ENCODE data around the gene FAM53C.
"Not testable (repeated sequence)": the region's sequence is repeated elsewhere in the genome, so short reads cannot be mapped to it uniquely, and the experiment has no call there.

FAM53C gene

GRCh38 chr5:138389911-138390310 lies 51.8 kb downstream of the FAM53C start:
- H3K9me3 Mint-ChIP-seq; DNase-seq (ENCODE audit: low spot score in 2 of 2); H3K4me3 Mint-ChIP-seq; ATAC-seq (ENCODE audit: low read depth); H3K4me1 Mint-ChIP-seq; H3K27ac Mint-ChIP-seq; H3K27me3 Mint-ChIP-seq: not testable (repeated sequence)
- peaks cover 29% of the 10 kb centered on the region for H3K36me3 Mint-ChIP-seq

- H3K27ac Mint-ChIP-seq: no peak overlapping the region
- H3K27me3 Mint-ChIP-seq: no peaks in the 10 kb centered on the region
- H3K36me3 Mint-ChIP-seq: peaks cover 33% of the 10 kb centered on the region
- no peak for DNase-seq (ENCODE audit: low spot score in 2 of 2)
- H3K4me3 Mint-ChIP-seq: no peak overlapping the region
- H3K9me3 Mint-ChIP-seq: no peaks in the 10 kb centered on the region
- no peaks in the 10 kb centered on the region for H3K4me1 Mint-ChIP-seq
- no peak for ATAC-seq (ENCODE audit: low read depth)
These were observed 53.9 kb downstream of the FAM53C start for GRCh38 chr5:138391859-138392386.

Measured in memory B cell (primary cell).